Suprapubic skin (tissue), 4 donors: Measurements from ENCODE around the gene CXCL5. TPM values are rescaled to one million over a fixed set of nuclear protein-coding genes. Genes with fewer than 3 reads are reported as not detected.
A peak's percentile ranks its signal among the peaks of the same experiment; 100 is the strongest.

ENCODE experiments used
- DNase-seq, 2 donors: peaks; one replicate each; pipeline ENCODE4 v3.0.0-alpha.2; 2019; ENCODE audit warnings: low spot score in 2 of 2
- H3K27ac ChIP-seq: fragments of 200-600 bp; sonication (generic); one replicate; pipeline ENCODE4 v1.5.1; 2019
- H3K27me3 ChIP-seq: fragments of 200-600 bp; sonication (generic); one replicate; pipeline ENCODE4 v1.5.1; 2019
- H3K36me3 ChIP-seq: fragments of 200-600 bp; sonication (generic); one replicate; pipeline ENCODE4 v1.5.1; 2019
- H3K4me1 ChIP-seq: fragments of 200-600 bp; sonication (generic); one replicate; pipeline ENCODE4 v1.5.1; 2019
- H3K4me3 ChIP-seq: fragments of 200-600 bp; sonication (generic); one replicate; pipeline ENCODE4 v1.5.1; 2019; ENCODE audit warnings: mild to moderate bottlenecking
- H3K9me3 ChIP-seq: fragments of 200-600 bp; sonication (generic); one replicate; pipeline ENCODE4 v1.5.1; 2019
- EP300 ChIP-seq: sonication (generic); formaldehyde crosslinking; IDR thresholded peaks from one replicate; pipeline ENCODE4 v1.6.1; 2017; ENCODE audit warnings: antibody characterized with exemption
- POLR2A ChIP-seq, 2 donors: fragments of 450-650 bp; IDR thresholded peaks; one replicate each; pipeline ENCODE4 v1.6.1; 2017; ENCODE audit warnings: antibody characterized with exemption in 2 of 2, mild to moderate bottlenecking in 2 of 2, moderate library complexity in 2 of 2
- POLR2AphosphoS5 ChIP-seq, 3 donors: sonication (generic); formaldehyde crosslinking; IDR thresholded peaks; one replicate each; pipeline ENCODE4 v1.6.1; 2017; ENCODE audit warnings: antibody characterized with exemption in 3 of 3
- WGBS: methylation state at CpG from one replicate; pipeline ENCODE4 v1.1.5; 2018; 5-methylcytosine and 5-hydroxymethylcytosine counted together
- total RNA-seq, 4 donors: library from RNA; depleted of rRNA; stranded (reverse); fragments of >200 nt; gene quantifications; one replicate each; pipeline ENCODE4 v1.1.0, GENCODE V29; 2016
- TF ChIP-seq, protein P1 (sequence below), 2 donors: fragments of 200-600 bp in 1 of 2; fragments of 450-650 bp in 1 of 2; sonication (generic) in 1 of 2; IDR thresholded peaks; one replicate each; pipeline ENCODE4 v1.5.1; 2016 to 2019; ENCODE audit warnings: antibody characterized with exemption in 2 of 2, mild to moderate bottlenecking in 1 of 2, moderate library complexity in 1 of 2

Gene CXCL5
- total RNA-seq, 4 donors from 2014 or later = not detected

GRCh38 chr4:74042681-74043080, 44.2 kb upstream of the CXCL5 start:
- TF ChIP-seq POLR2A (IDR thresholded peaks at IDR 0.05) (no peak), POLR2AphosphoS5 (IDR thresholded peaks at IDR 0.05) (no peak), EP300 (no peak)
- TF ChIP-seq, protein P1, sequence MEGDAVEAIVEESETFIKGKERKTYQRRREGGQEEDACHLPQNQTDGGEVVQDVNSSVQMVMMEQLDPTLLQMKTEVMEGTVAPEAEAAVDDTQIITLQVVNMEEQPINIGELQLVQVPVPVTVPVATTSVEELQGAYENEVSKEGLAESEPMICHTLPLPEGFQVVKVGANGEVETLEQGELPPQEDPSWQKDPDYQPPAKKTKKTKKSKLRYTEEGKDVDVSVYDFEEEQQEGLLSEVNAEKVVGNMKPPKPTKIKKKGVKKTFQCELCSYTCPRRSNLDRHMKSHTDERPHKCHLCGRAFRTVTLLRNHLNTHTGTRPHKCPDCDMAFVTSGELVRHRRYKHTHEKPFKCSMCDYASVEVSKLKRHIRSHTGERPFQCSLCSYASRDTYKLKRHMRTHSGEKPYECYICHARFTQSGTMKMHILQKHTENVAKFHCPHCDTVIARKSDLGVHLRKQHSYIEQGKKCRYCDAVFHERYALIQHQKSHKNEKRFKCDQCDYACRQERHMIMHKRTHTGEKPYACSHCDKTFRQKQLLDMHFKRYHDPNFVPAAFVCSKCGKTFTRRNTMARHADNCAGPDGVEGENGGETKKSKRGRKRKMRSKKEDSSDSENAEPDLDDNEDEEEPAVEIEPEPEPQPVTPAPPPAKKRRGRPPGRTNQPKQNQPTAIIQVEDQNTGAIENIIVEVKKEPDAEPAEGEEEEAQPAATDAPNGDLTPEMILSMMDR (IDR thresholded peaks at IDR 0.05) = no peak
- H3K9me3 ChIP-seq = peaks cover 6% of the 10 kb centered on the region
- H3K4me1 ChIP-seq = peaks cover 13% of the 10 kb centered on the region
- no peaks in the 10 kb centered on the region for H3K27me3 ChIP-seq
- H3K4me3 ChIP-seq = no peak overlapping the region
- DNase-seq = no peak
- WGBS = 64% methylated on average over 2 of the region's 2 CpGs
- H3K36me3 ChIP-seq = no peaks in the 10 kb centered on the region
- no peak overlapping the region for H3K27ac ChIP-seq

DNA sequence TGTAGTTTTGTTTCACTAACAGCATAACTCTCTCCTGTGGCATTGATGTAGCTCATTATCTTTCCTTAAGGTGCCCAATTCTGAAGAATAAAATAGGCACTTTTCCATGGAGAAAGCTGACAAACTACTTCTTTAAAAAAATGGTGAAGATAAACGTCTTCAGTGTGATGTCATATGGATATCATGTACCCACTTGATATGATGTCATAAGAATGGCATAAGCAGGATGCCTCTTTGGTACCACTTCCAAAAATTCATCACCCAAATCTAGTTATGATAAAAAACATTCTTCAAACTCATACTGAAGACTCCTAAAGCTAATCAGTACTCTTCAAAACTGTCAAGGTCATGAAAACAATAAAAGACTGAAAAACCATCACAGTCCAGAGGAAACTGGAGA, 42.9 kb upstream of the CXCL5 start:
- no peak for TF ChIP-seq EP300
- TF ChIP-seq POLR2AphosphoS5 (IDR thresholded peaks at IDR 0.05) = no peak
- TF ChIP-seq POLR2A (IDR thresholded peaks at IDR 0.05) = no peak
- TF ChIP-seq, protein P1 (IDR thresholded peaks at IDR 0.05) = no peak
- H3K4me1 ChIP-seq = peaks cover 14% of the 10 kb centered on the region
- DNase-seq = no peak

GRCh38 chr4:74039315-74039763, 40.9 kb upstream of the CXCL5 start:
- no peak overlapping the region for H3K27ac ChIP-seq
- no peak for TF ChIP-seq POLR2AphosphoS5 (IDR thresholded peaks at IDR 0.05)
- no peak for TF ChIP-seq POLR2A (IDR thresholded peaks at IDR 0.05)
- TF ChIP-seq, protein P1 (IDR thresholded peaks at IDR 0.05) = no peak
- no peak for TF ChIP-seq EP300
- no peaks in the 10 kb centered on the region for H3K36me3 ChIP-seq
- no peaks in the 10 kb centered on the region for H3K27me3 ChIP-seq
- H3K9me3 ChIP-seq = no peaks in the 10 kb centered on the region
- DNase-seq = no peak
- H3K4me1 ChIP-seq = peaks cover 14% of the 10 kb centered on the region
- WGBS = 20% methylated on average over 4 of the region's 4 CpGs
- H3K4me3 ChIP-seq = peak overlapping the region; percentile 78

More for the DNA sequence above, 42.9 kb upstream of the CXCL5 start:
- H3K27me3 ChIP-seq = no peaks in the 10 kb centered on the region
- H3K4me3 ChIP-seq = no peak overlapping the region
- no peaks in the 10 kb centered on the region for H3K9me3 ChIP-seq
- 23% methylated on average over 1 of the region's 1 CpG for WGBS
- H3K27ac ChIP-seq = no peak overlapping the region
- no peaks in the 10 kb centered on the region for H3K36me3 ChIP-seq

DNA sequence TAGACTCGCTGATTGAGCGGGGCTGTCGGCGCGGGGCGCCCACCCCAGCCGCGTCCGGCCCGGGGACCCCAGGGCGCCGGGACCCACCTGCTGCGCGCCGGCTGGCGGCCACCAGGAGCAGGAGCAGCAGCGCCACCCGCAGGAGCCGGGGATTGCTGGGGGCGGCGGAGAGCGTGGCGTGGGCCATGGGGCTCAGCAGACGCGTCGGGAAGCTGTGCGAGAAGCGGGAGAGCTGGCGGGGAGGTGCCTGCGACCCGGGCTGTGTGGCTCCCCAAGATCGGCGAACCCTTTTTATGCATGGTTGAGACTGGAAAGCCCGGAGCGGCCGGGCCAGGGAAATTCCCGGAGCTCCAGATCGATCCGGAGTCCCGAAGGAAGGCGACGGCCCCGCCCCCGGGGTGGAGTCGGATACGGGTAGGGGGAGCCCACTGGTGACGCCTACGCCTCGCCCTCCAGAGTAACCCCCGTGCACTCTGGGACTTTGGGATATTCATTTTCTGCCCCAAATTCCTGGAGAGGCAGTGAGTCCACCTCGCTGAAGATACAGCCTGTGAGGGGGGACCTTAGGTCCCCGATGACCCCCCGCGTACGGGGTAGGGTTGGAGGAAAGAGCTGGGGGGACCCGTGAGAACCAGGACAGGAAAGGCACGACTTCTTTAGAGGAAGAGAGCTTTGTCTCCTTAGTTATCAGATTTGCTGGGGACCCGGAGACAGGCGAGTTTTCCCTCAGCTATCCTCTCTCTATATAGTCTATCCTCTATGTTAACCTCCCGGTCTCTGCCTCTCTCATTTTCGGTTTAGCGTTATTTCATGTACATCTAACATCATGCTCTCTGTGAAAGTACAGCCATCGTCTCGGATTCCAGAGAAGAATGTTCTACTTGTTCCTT, 40.2 kb upstream of the CXCL5 start, which contains the start of gene CXCL3:
CXCL3 (minus strand) TSS at position 265 of the 890 bp plus-strand sequence; CDS start at position 187, 78 bp downstream.
- Histone ChIP-seq H3K27me3 (no peaks in the 10 kb centered on the region), H3K27ac (peak within 1 kb of the TSS; percentile 33), H3K4me1 (peaks cover 14% of the 10 kb centered on the region), H3K9me3 (no peaks in the 10 kb centered on the region), H3K36me3 (no peaks in the 10 kb centered on the region), H3K4me3 (peak within 1 kb of the TSS; percentile 78)
- TF ChIP-seq POLR2AphosphoS5 (IDR thresholded peaks at IDR 0.05) = no peak
- TF ChIP-seq EP300 = no peak
- no peak for TF ChIP-seq POLR2A (IDR thresholded peaks at IDR 0.05)
- TF ChIP-seq, protein P1 (IDR thresholded peaks at IDR 0.05) = peak in 1 of 2 donors; percentile 52
- 2% methylated on average over 13 of the region's 64 CpGs for WGBS
- DNase-seq = peak; percentile 79 to 84

DNA sequence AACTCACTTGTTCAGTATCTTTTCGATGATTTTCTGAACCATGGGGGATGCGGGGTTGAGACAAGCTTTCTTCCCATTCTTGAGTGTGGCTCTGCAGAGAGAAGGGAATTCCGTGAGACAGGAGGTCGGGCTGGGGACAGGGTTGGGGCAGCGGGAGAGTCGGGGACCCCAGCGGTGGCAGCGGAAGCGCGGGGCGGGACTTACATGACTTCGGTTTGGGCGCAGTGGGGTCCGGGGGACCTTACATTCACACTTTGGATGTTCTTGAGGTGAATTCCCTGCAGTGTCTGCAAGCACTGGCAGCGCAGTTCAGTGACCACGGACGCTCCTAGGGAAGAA, 39.6 kb upstream of the CXCL5 start:
- Histone ChIP-seq H3K4me3 (peak overlapping the region; percentile 78), H3K36me3 (no peaks in the 10 kb centered on the region), H3K27me3 (no peaks in the 10 kb centered on the region), H3K27ac (no peak overlapping the region), H3K9me3 (no peaks in the 10 kb centered on the region), H3K4me1 (peaks cover 14% of the 10 kb centered on the region)
- TF ChIP-seq EP300 (no peak), POLR2A (IDR thresholded peaks at IDR 0.05) (no peak), POLR2AphosphoS5 (IDR thresholded peaks at IDR 0.05) (no peak)
- TF ChIP-seq, protein P1 (IDR thresholded peaks at IDR 0.05) = no peak
- 11% methylated on average over 10 of the region's 17 CpGs for WGBS
- DNase-seq = no peak
